Pancreas (tissue), 10 donors: Measurements from ENCODE around the gene PRPSAP1. TPM values are rescaled to one million over a fixed set of nuclear protein-coding genes. Genes with fewer than 3 reads are reported as not detected.

Source experiments
- ATAC-seq, 4 donors: fragments of 200-7000 bp; cut with Tn5 transposase; one replicate each; pipeline versions ENCODE4 v1.8.0 to v1.9.1; 2020; ENCODE audit warnings: mild to moderate bottlenecking in 4 of 4, moderate library complexity in 4 of 4
- DNase-seq, 6 donors: peaks; one replicate each; pipeline ENCODE4 v3.0.0-alpha.2; 2020
- FAIRE-seq: peaks from 2 replicates; lab custom pipeline; 2012; peaks lifted over from hg19 to GRCh38; lab: Jason Lieb, UNC
- H3K27ac ChIP-seq, 4 donors: fragments of 200-600 bp; sonication (generic); 1 replicate in 3 of 4; 2 replicates in 1 of 4; pipeline versions ENCODE4 v1.5.0 to v1.8.0; 2020
- H3K27me3 ChIP-seq, 4 donors: fragments of 200-600 bp; one replicate each; pipeline ENCODE4 v1.8.0; 2021
- H3K36me3 ChIP-seq, 3 donors: fragments of 200-600 bp; sonication (generic) in 1 of 3; one replicate each; pipeline versions ENCODE4 v1.5.0 to v1.8.0; 2020 to 2021
- H3K4me1 ChIP-seq, 3 donors: fragments of 200-600 bp; one replicate each; pipeline ENCODE4 v1.8.0; 2021
- H3K4me3 ChIP-seq, 4 donors: fragments of 200-600 bp; sonication (generic) in 2 of 4; one replicate each; pipeline versions ENCODE4 v1.5.0 to v1.8.0; 2020 to 2021
- H3K9me3 ChIP-seq, 4 donors: fragments of 200-600 bp; one replicate each; pipeline ENCODE4 v1.8.0; 2021
- WGBS, 2 donors: extraction: QIAGEN DNeasy Blood & Tissue Kit; methylation state at CpG; one replicate each; pipeline ENCODE4 v1.1.7; 2013; 5-methylcytosine and 5-hydroxymethylcytosine counted together
- intact Hi-C, 3 donors: fragments of 100-400 bp; cut with DNase I; formaldehyde crosslinking; loops; one replicate each; pipeline versions ENCODE4 v1.11.1 to v1.14.2; 2022
- polyA plus RNA-seq, 2 donors: library from polyadenylated mRNA; stranded (reverse); fragments of 200-250 nt; gene quantifications; one replicate each; pipeline ENCODE4 v1.2.3, GENCODE V29; 2013
- total RNA-seq, 6 donors: library from RNA; stranded (reverse); fragmentation: NEBNext Ultra II Directional in 4 of 6; extraction: Animal tissue kit (Norgen Biotek cat#: 25700) in 4 of 6; gene quantifications; one replicate each; pipeline versions ENCODE4 v1.2.1 to v1.2.4, GENCODE V29; 2021 to 2023
- TF ChIP-seq, protein P1 (sequence below), 4 donors: fragments of 200-600 bp; sonication (generic) in 3 of 4; IDR thresholded peaks; one replicate each; pipeline versions ENCODE4 v1.5.0 to v1.8.0; 2021; ENCODE audit warnings: antibody characterized with exemption in 4 of 4
- donor health status: healthy with polysubstance abuse.
- donor health status: DM: no; HTN: no; CAD: no; lungs with moderate emphysema.
- donor health status: DM: no; HTN: no; CAD: no.
- donor health status: control.
- donor health status: control.
- donor health status: Bipolar disorder and iron deficiency.
- donor health status: DM: yes; HTN: yes; CAD: no.
- donor health status: DM: no; HTN: no; CAD: no.
- donor health status: DM: no; HTN: no; CAD: no.
- donor health status: DM: yes; HTN: yes; CAD: no.

Gene PRPSAP1
- total and polyA plus RNA-seq, 8 donors = 18.5 to 43.3 (median 25.7) TPM

DNA sequence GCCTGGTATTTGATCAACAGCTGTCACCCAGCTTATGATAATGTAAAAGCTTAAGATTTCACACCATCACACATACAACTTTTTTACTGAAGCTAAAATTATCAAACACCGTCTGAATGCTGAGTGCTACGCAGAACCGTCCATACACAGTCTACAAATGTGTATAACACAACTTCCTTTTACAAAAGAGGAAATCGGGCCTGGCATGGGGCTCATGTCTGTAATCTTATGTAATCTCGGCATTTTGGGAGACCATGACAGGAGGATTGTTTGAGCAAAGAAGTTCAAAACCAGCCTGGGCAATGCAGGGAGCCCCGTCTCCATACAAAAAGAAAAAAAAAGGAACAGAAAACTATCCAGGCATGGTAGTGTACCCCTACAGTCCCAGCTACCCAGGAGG lies 26.0 kb downstream of the PRPSAP1 start:
- Histone ChIP-seq H3K9me3 (no peaks in the 10 kb centered on the region), H3K36me3 (peaks cover 0 to 20% (median 0%) of the 10 kb centered on the region in 3 donors), H3K27me3 (no peaks in the 10 kb centered on the region), H3K27ac (no peak overlapping the region), H3K4me1 (peaks cover 0 to 6% (median 6%) of the 10 kb centered on the region in 3 donors), H3K4me3 (no peak overlapping the region)
- TF ChIP-seq, protein P1, sequence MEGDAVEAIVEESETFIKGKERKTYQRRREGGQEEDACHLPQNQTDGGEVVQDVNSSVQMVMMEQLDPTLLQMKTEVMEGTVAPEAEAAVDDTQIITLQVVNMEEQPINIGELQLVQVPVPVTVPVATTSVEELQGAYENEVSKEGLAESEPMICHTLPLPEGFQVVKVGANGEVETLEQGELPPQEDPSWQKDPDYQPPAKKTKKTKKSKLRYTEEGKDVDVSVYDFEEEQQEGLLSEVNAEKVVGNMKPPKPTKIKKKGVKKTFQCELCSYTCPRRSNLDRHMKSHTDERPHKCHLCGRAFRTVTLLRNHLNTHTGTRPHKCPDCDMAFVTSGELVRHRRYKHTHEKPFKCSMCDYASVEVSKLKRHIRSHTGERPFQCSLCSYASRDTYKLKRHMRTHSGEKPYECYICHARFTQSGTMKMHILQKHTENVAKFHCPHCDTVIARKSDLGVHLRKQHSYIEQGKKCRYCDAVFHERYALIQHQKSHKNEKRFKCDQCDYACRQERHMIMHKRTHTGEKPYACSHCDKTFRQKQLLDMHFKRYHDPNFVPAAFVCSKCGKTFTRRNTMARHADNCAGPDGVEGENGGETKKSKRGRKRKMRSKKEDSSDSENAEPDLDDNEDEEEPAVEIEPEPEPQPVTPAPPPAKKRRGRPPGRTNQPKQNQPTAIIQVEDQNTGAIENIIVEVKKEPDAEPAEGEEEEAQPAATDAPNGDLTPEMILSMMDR (IDR thresholded peaks at IDR 0.05) = no peak
- 90 to 94% methylated on average over 6 of the region's 6 CpGs for WGBS, 2 donors
- DNase-seq (no peak), FAIRE-seq (no peak), ATAC-seq (peak in 2 of 4 donors; percentile 40 to 59)
- intact Hi-C loops = no loop called here

DNA sequence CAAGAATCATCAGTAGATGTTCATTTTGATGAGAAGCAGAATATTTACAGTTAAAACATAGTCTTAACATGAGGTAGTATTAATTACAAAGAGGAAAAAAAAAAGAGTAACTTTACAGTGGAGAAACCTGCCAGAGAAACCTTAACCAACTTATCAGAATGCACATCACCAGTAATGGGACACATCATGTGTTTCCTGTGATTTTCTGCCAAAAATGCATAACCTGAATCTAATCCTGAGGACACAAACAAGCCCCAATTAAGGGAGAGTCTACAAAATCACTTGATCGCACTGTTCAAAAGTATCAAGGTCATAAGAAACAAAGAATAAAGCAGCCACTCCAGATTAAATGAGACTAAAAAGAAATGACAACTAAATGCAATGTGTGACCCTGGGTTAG lies 27.4 kb downstream of the PRPSAP1 start:
- Histone ChIP-seq H3K9me3 (no peaks in the 10 kb centered on the region), H3K4me1 (peaks cover 0 to 5% (median 2%) of the 10 kb centered on the region in 3 donors), H3K27ac (no peak overlapping the region), H3K4me3 (no peak overlapping the region), H3K36me3 (peaks cover 0 to 20% (median 0%) of the 10 kb centered on the region in 3 donors), H3K27me3 (no peaks in the 10 kb centered on the region)
- no peak for FAIRE-seq
- ATAC-seq = no peak
- no peak for DNase-seq
- 34 to 41% methylated on average over 1 of the region's 1 CpG for WGBS, 2 donors
- intact Hi-C loops = no loop called here
- TF ChIP-seq, protein P1 (IDR thresholded peaks at IDR 0.05) = no peak

DNA sequence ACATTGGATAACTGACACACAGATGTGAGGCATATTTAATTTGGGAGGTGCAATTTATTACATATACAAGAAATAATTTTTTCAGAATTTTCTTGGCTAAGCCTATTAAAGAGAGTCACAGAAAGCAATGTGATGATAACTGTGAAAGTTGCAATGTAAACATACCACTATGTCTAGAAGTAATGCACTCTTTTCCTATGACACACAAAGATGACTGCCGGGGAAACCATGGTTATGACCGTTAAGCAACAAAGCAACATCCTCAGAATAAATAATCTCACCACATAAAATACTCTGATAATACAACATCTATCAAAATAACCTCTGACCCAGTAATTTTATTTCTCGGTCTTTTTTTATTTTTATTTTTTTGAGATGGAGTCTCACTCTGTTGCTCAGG lies 35.1 kb downstream of the PRPSAP1 start:
- Histone ChIP-seq H3K27ac (no peak overlapping the region), H3K4me1 (no peaks in the 10 kb centered on the region), H3K4me3 (no peak overlapping the region), H3K27me3 (no peaks in the 10 kb centered on the region), H3K9me3 (no peaks in the 10 kb centered on the region), H3K36me3 (peaks cover 0 to 15% (median 0%) of the 10 kb centered on the region in 3 donors)
- ATAC-seq (no peak), FAIRE-seq (no peak), DNase-seq (no peak)
- intact Hi-C loops = no loop called here
- 91 to 95% methylated on average over 3 of the region's 3 CpGs for WGBS, 2 donors
- TF ChIP-seq, protein P1 (IDR thresholded peaks at IDR 0.05) = no peak

DNA sequence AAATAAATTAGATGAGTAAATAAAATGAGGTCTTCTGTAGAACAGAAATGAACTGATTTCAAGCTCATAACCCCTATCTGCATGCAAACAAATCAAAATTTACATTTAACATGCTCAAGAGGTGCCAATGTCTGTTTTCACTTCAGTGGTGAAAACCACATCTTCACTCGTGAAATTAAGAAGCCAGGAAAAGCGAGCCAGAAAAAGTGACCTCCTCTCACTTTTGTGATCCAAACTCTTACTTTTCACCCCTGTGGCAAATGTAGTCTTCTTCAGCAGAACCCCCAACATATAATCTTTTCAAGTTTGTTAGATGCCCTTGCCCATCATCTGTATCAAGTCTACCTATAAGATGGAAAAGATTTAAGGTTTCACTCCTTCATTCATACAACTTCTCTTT lies 36.2 kb downstream of the PRPSAP1 start:
- intact Hi-C loops = no loop called here
- peaks cover 0 to 26% (median 0%) of the 10 kb centered on the region in 3 donors for H3K36me3 ChIP-seq
- ATAC-seq (no peak), FAIRE-seq (no peak), DNase-seq (no peak)
- no peaks in the 10 kb centered on the region for H3K27me3 ChIP-seq
- TF ChIP-seq, protein P1 (IDR thresholded peaks at IDR 0.05) = no peak
- no peaks in the 10 kb centered on the region for H3K9me3 ChIP-seq
- WGBS, 2 donors = 92 to 97% methylated on average over 2 of the region's 2 CpGs
- H3K27ac ChIP-seq = no peak overlapping the region
- H3K4me1 ChIP-seq = no peaks in the 10 kb centered on the region
- no peak overlapping the region for H3K4me3 ChIP-seq

DNA sequence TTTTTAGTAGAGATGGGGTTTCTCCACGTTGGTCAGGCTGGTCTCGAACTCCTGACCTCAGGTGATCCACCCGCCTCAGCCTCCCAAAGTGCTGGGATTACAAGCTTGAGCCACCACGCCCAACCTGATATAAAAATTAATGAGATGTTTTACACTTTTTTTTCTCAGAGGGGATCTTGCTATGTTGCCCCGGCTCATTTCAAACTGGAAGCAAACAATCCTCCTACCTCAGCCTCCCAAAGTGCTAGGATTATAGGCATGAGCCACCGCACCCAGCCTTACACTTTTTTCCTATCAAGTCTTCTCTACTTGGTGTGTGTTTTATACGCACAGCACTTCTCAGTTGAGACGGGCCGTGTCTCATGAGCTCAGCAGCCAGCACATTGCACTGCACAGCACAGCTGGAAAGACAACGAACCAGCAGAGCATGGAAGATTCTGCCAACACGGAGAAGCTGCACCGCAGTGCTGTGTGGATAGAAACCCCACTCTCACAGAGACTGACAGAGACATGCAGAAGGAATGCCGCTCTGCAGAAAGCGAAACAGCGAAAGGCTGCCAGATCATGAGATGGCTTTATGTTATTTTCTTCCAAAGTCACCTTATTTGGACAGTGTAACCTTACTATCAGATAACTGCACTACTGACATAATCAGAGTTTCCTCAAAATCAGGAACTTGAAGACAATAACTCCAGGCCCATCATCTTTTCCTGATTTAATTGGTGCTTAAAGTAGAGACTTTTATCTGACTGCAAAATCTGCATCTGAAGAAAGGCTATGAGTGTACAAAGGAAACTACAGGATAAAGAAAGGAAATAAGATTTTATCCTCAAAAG lies 39.1 kb downstream of the PRPSAP1 start:
- DNase-seq (no peak), ATAC-seq (no peak), FAIRE-seq (no peak)
- H3K36me3 ChIP-seq = peaks cover 0 to 48% (median 0%) of the 10 kb centered on the region in 3 donors
- 92 to 94% methylated on average over 15 of the region's 15 CpGs for WGBS, 2 donors
- intact Hi-C loops = no loop called here
- TF ChIP-seq, protein P1 (IDR thresholded peaks at IDR 0.05) = no peak
- no peak overlapping the region for H3K27ac ChIP-seq
- H3K4me3 ChIP-seq = no peak overlapping the region
- no peaks in the 10 kb centered on the region for H3K27me3 ChIP-seq
- H3K4me1 ChIP-seq = no peaks in the 10 kb centered on the region
- no peaks in the 10 kb centered on the region for H3K9me3 ChIP-seq
